Esophagus squamous epithelium (tissue), 4 donors: ENCODE measurements around the gene RYR1.
"Not testable (repeated sequence)": the region's sequence is repeated elsewhere in the genome, so short reads cannot be mapped to it uniquely, and the experiment has no call there.

Source experiments
- CTCF ChIP-seq, 6 experiments: fragments of 450-650 bp in 4 of 6; fragments of 200-600 bp in 2 of 6; sonication (generic) in 2 of 6; IDR thresholded peaks; one replicate each; pipeline ENCODE4 v1.5.1; 2016 to 2019; ENCODE audit warnings: antibody characterized with exemption in 6 of 6, mild to moderate bottlenecking in 4 of 6, moderate library complexity in 4 of 6
- POLR2A ChIP-seq, 4 donors: fragments of 450-650 bp; IDR thresholded peaks; one replicate each; pipeline ENCODE4 v1.6.1; 2017; ENCODE audit warnings: antibody characterized with exemption in 4 of 4, mild to moderate bottlenecking in 4 of 4, moderate library complexity in 3 of 4

GRCh38 chr19:38513156-38513555, 79.7 kb downstream of the RYR1 start:
- TF ChIP-seq CTCF, POLR2A (IDR thresholded peaks at IDR 0.05): not testable (repeated sequence)
